HepG2 (cell line): ENCODE data around the gene TEFM. TPM values are rescaled to one million over a fixed set of nuclear protein-coding genes. Genes with fewer than 3 reads are reported as not detected.

Experiments used
- ATAC-seq: fragments of 200-7000 bp; cut with Tn5 transposase; 3 replicates; pipeline ENCODE4 v1.9.1; 2020; ENCODE audit warnings: mild to moderate bottlenecking, moderate library complexity
- BruUV-seq: library from RNA; stranded (reverse); fragments of 400-500 nt; replicated peaks from 2 replicates; lab custom pipeline; 2021; lab: Mats Ljungman, UMichigan
- CTCF ChIA-PET: fragments of 300-600 bp; formaldehyde crosslinking; extraction: SDS; loops from one replicate; lab custom pipeline; 2021; ENCODE audit warnings: low total read pairs, inconsistent platforms, low intra/inter-chr PET ratio; lab: Yijun Ruan, JAX
- POLR2A ChIA-PET: fragments of 350-600 bp; sonication (Branson Sonifier 250); formaldehyde crosslinking; loops from one replicate; lab custom pipeline; 2020; ENCODE audit warnings: antibody characterized with exemption, inconsistent platforms; lab: Yijun Ruan, JAX
- DNase-seq: peaks from one replicate; pipeline ENCODE4 v3.0.0-alpha.2; 2015; ENCODE audit warnings: low spot score
- FAIRE-seq: peaks from 3 replicates; lab custom pipeline; 2011; peaks lifted over from hg19 to GRCh38; lab: Jason Lieb, UNC
- H2AFZ ChIP-seq: one replicate; pipeline ENCODE4 v1.6.1; 2011; ENCODE audit warnings: low read length, inconsistent platforms
- H3K27ac ChIP-seq: fragments of 300-600 bp; 3 replicates; pipeline ENCODE4 v1.8.0; 2011; ENCODE audit warnings: mixed run types, mild to moderate bottlenecking, mixed read lengths, low read length, inconsistent platforms; ENCODE audit not compliant: insufficient read depth; ENCODE audit errors: extremely low read length
- H3K27me3 ChIP-seq, 2 experiments: fragments of 200-600 bp in 1 of 2; 2 replicates in 1 of 2; 3 replicates in 1 of 2; pipeline versions ENCODE4 v1.6.0 to v1.8.0; 2011; ENCODE audit warnings: low read length in 2 of 2, mild to moderate bottlenecking in 2 of 2, moderate library complexity in 2 of 2, inconsistent platforms in 1 of 2; ENCODE audit not compliant: insufficient read depth in 2 of 2, control insufficient read depth in 1 of 2
- H3K36me3 ChIP-seq, 2 experiments: fragments of 200-600 bp in 1 of 2; replicated peaks in 1 of 2; 2 replicates in 1 of 2; 3 replicates in 1 of 2; pipeline versions ENCODE4 v1.5.1 to v1.8.0; 2011; ENCODE audit warnings: low read length in 2 of 2, inconsistent platforms in 1 of 2; ENCODE audit not compliant: insufficient read depth in 2 of 2, control insufficient read depth in 1 of 2
- H3K4me1 ChIP-seq: 2 replicates; pipeline ENCODE4 v1.5.1; 2012; ENCODE audit warnings: low read length, inconsistent platforms; ENCODE audit not compliant: insufficient read depth
- H3K4me2 ChIP-seq: 2 replicates; pipeline ENCODE4 v1.6.0; 2011; ENCODE audit warnings: low read depth, low read length, inconsistent platforms
- H3K4me3 ChIP-seq, 3 experiments: fragments of 200-600 bp in 1 of 3; sonication (generic), shearing (Covaris generic) in 1 of 3; replicated peaks in 1 of 3; 2 replicates each; pipeline ENCODE4 v1.5.1; 2011 to 2016; ENCODE audit warnings: low read length in 3 of 3, inconsistent platforms in 2 of 3, low read depth in 2 of 3, mild to moderate bottlenecking in 2 of 3, control low read depth in 1 of 3, mixed read lengths in 1 of 3; ENCODE audit not compliant: insufficient read depth in 1 of 3
- H3K79me2 ChIP-seq: one replicate; pipeline ENCODE4 v1.6.1; 2011; ENCODE audit warnings: low read length, inconsistent platforms; ENCODE audit not compliant: insufficient read depth
- H3K9ac ChIP-seq: 2 replicates; pipeline ENCODE4 v1.6.0; 2011; ENCODE audit warnings: mild to moderate bottlenecking, low read depth, low read length, inconsistent platforms; ENCODE audit not compliant: insufficient read depth
- H3K9me3 ChIP-seq: 2 replicates; pipeline ENCODE4 v1.5.1; 2012; ENCODE audit warnings: mild to moderate bottlenecking, low read length
- H4K20me1 ChIP-seq: 2 replicates; pipeline ENCODE4 v1.6.0; 2011; ENCODE audit warnings: inconsistent platforms, mild to moderate bottlenecking, low read length, moderate library complexity; ENCODE audit not compliant: insufficient read depth
- AGO1 ChIP-seq: fragments of 200-400 bp; formaldehyde crosslinking; IDR thresholded peaks from 2 replicates; pipeline ENCODE4 v1.6.1; 2017; ENCODE audit warnings: mild to moderate bottlenecking, low read depth, low read length, moderate library complexity; ENCODE audit not compliant: poor library complexity, severe bottlenecking
- ATF7 ChIP-seq, 2 experiments: fragments of 450-650 bp in 1 of 2; sonication (generic) in 1 of 2; formaldehyde crosslinking in 1 of 2; IDR thresholded peaks; 2 replicates each; pipeline versions ENCODE4 v1.4.0 to v1.6.1; 2016 to 2020; ENCODE audit warnings: antibody characterized with exemption in 1 of 2, mild to moderate bottlenecking in 1 of 2, missing genetic modification reagents in 1 of 2
- CENPT ChIP-seq: sonication (generic); formaldehyde crosslinking; IDR thresholded peaks from 2 replicates; pipeline ENCODE4 v1.8.0; 2022; ENCODE audit warnings: low read depth, mild to moderate bottlenecking, moderate library complexity, missing genetic modification reagents
- HIVEP1 ChIP-seq: sonication (generic); formaldehyde crosslinking; IDR thresholded peaks from 2 replicates; pipeline ENCODE4 v1.4.0; 2020; ENCODE audit warnings: mild to moderate bottlenecking, missing genetic modification reagents
- KMT2B ChIP-seq: IDR thresholded peaks from 2 replicates; pipeline ENCODE4 v1.6.1; 2016; ENCODE audit warnings: missing genetic modification reagents, missing compliant biosample characterization
- MAFF ChIP-seq: IDR thresholded peaks from 2 replicates; pipeline ENCODE4 v1.6.1; 2011; ENCODE audit warnings: low read depth, low read length, improper control_type of control experiment
- MAFK ChIP-seq, 2 experiments: IDR thresholded peaks in 1 of 2; conservative IDR thresholded peaks in 1 of 2; 2 replicates each; pipeline ENCODE4 v1.6.1; 2011; ENCODE audit warnings: improper control_type of control experiment in 2 of 2, low read length in 2 of 2
- NRL ChIP-seq: sonication (generic); formaldehyde crosslinking; IDR thresholded peaks from 2 replicates; pipeline ENCODE4 v1.5.0; 2020; ENCODE audit warnings: missing genetic modification reagents, mild to moderate bottlenecking, moderate library complexity, borderline replicate concordance
- PBX2 ChIP-seq: IDR thresholded peaks from 2 replicates; pipeline ENCODE4 v1.6.1; 2016; ENCODE audit warnings: control low read depth
- PREB ChIP-seq: sonication (generic); formaldehyde crosslinking; IDR thresholded peaks from 2 replicates; pipeline ENCODE4 v1.4.0; 2020; ENCODE audit warnings: missing genetic modification reagents
- RARA ChIP-seq: IDR thresholded peaks from 2 replicates; pipeline ENCODE4 v1.6.1; 2016; ENCODE audit warnings: missing genetic modification reagents, missing compliant biosample characterization
- SP2 ChIP-seq: sonication (generic); formaldehyde crosslinking; IDR thresholded peaks from 2 replicates; pipeline ENCODE4 v1.5.1; 2020; ENCODE audit warnings: mild to moderate bottlenecking, missing genetic modification reagents
- ZBTB7A ChIP-seq: sonication (generic); formaldehyde crosslinking; IDR thresholded peaks from 2 replicates; pipeline ENCODE4 v1.8.0; 2022; ENCODE audit warnings: mild to moderate bottlenecking, missing genetic modification reagents
- ZNF253 ChIP-seq: sonication (generic); formaldehyde crosslinking; IDR thresholded peaks from 2 replicates; pipeline ENCODE4 v1.8.0; 2022; ENCODE audit warnings: mild to moderate bottlenecking, missing genetic modification reagents, borderline replicate concordance
- ZNF383 ChIP-seq: sonication (generic); formaldehyde crosslinking; IDR thresholded peaks from 2 replicates; pipeline ENCODE4 v1.4.0; 2020; ENCODE audit warnings: missing genetic modification reagents, mild to moderate bottlenecking, borderline replicate concordance
- ZNF761 ChIP-seq: sonication (generic); formaldehyde crosslinking; conservative IDR thresholded peaks from 2 replicates; pipeline ENCODE4 v1.4.0; 2020; ENCODE audit warnings: mild to moderate bottlenecking, missing genetic modification reagents
- ZXDC ChIP-seq: sonication (generic); formaldehyde crosslinking; IDR thresholded peaks from 2 replicates; pipeline ENCODE4 v1.5.0; 2020; ENCODE audit warnings: mild to moderate bottlenecking, missing genetic modification reagents
- WGBS: methylation state at CpG from one replicate; pipeline ENCODE4 v1.1.6; 2017; ENCODE audit warnings: low lambda C conversion rate; 5-methylcytosine and 5-hydroxymethylcytosine counted together
- in situ Hi-C: cut with HindIII; loops from 2 replicates; pipeline ENCODE4 v1.10.0; 2017; ENCODE audit warnings: low pct_unique_long_range_greater_than_20kb; ENCODE audit not compliant: extremely low pct_ligation_motif_present
- intact Hi-C: fragments of 100-400 bp; cut with micrococcal nuclease; formaldehyde crosslinking; loops from one replicate; pipeline ENCODE4 v1.10.0; 2022; ENCODE audit not compliant: unreplicated experiment
- polyA plus RNA-seq, 8 experiments: library from polyadenylated mRNA; depleted of rRNA in 3 of 8; stranded (reverse) in 7 of 8; unstranded in 1 of 8; fragments of >200 nt; fragmentation: Illumina TruSeq in 4 of 8; extraction: Trizol in 4 of 8; gene quantifications; 2 replicates each; pipeline versions ENCODE4 v1.2.1 to v1.2.3, GENCODE V29; 2011 to 2016; ENCODE audit warnings: low read depth in 4 of 8, missing spikeins in 1 of 8, mixed read lengths in 1 of 8; ENCODE audit not compliant: insufficient read depth in 1 of 8
- total RNA-seq, 5 experiments: library from RNA; depleted of rRNA; stranded (reverse); fragments of >200 nt; fragmentation: Illumina TruSeq; extraction: Trizol; gene quantifications; 2 replicates each; pipeline ENCODE4 v1.2.3, GENCODE V29; 2016; ENCODE audit warnings: low read depth in 1 of 5

TEFM gene
- total and polyA plus RNA-seq, 2 of the 13 experiments (the other 11 are each of a cell fraction or from before 2014, with no cell fraction given), result 7.0 to 20.0 TPM

GRCh38 chr17:30920683-30921543, 14.9 kb upstream of the TEFM start:
- no peaks in the 10 kb centered on the region for H3K9me3 ChIP-seq
- H3K27me3 ChIP-seq, result peaks cover 0 to 22% of the 10 kb centered on the region in 2 experiments; a peak in 2 of 5 replicates
- no peak for FAIRE-seq
- H3K27ac ChIP-seq, result no peak overlapping the region
- no TSS peak for BruUV-seq
- in situ Hi-C loops, result no loop called here
- TF ChIP-seq MAFK (conservative IDR thresholded peaks at IDR 0.05 in 1 of 2, IDR thresholded peaks at IDR 0.05 in 1 of 2; ENCODE audit: low read length in 2 of 2), result peak in 1 of 2 experiments; percentile 28; a peak in 1 of 4 replicates
- TF ChIP-seq ZBTB7A (CRISPR knock-in tag), result no peak
- TF ChIP-seq HIVEP1, result no peak
- no peak for TF ChIP-seq ZXDC (CRISPR knock-in tag)
- TF ChIP-seq PBX2 (CRISPR knock-in tag), result no peak
- no peak for TF ChIP-seq PREB
- TF ChIP-seq KMT2B (CRISPR knock-in tag), result no peak
- no peak for TF ChIP-seq ZNF253 (CRISPR knock-in tag)
- no peak for TF ChIP-seq NRL (CRISPR knock-in tag)
- 0 out of 2 replicates have a peak, but pooled peaks have one; percentile 10 for TF ChIP-seq MAFF
- no peak for TF ChIP-seq RARA (CRISPR knock-in tag)
- TF ChIP-seq AGO1, result no peak
- no peak for TF ChIP-seq CENPT
- no peak for TF ChIP-seq ZNF383 (CRISPR knock-in tag)
- no peak for TF ChIP-seq ATF7 (IDR thresholded peaks at IDR 0.05)
- TF ChIP-seq ATF7 (CRISPR knock-in tag; IDR thresholded peaks at IDR 0.05), result no peak
- TF ChIP-seq ZNF761 (CRISPR knock-in tag), result no peak
- TF ChIP-seq SP2 (CRISPR knock-in tag), result no peak
- TF ChIP-seq, all 625 proteins: peak for 2
- DNase-seq (no peak), ATAC-seq (no peak)
- Histone ChIP-seq H2AFZ (no peak overlapping the region), H4K20me1 (no peaks in the 10 kb centered on the region), H3K79me2 (no peaks in the 10 kb centered on the region), H3K4me2 (peak overlapping the region; percentile 96), H3K4me3 (peak overlapping the region; percentile 46 to 71 (median 51); a peak in 3 of 6 replicates), H3K36me3 (no peaks in the 10 kb centered on the region), H3K4me1 (peaks cover 35% of the 10 kb centered on the region), H3K9ac (no peak overlapping the region)
- WGBS, result 64% methylated on average over 11 of the region's 11 CpGs
- POLR2A ChIA-PET, result no interaction called here
- intact Hi-C loops, result no loop called here
- CTCF ChIA-PET, result no interaction called here
